H1 (cell line): ENCODE data around the gene GPR180. TPM values are rescaled to one million over a fixed set of nuclear protein-coding genes. Genes with fewer than 3 reads are reported as not detected.

ENCODE experiments used
- BCL11A ChIP-seq, 2 experiments: IDR thresholded peaks; one replicate each; pipeline ENCODE4 v1.6.1; 2011; ENCODE audit warnings: low read depth in 2 of 2, low read length in 2 of 2, mild to moderate bottlenecking in 2 of 2
- CBX5 ChIP-seq: fragments of 300-800, 300-1000 bp; sonication (generic); IDR thresholded peaks from 2 replicates; pipeline ENCODE4 v1.7.1; 2016; ENCODE audit warnings: antibody characterized with exemption, low read length, low read depth
- RFX5 ChIP-seq: IDR thresholded peaks from 2 replicates; pipeline ENCODE4 v1.6.1; 2011; ENCODE audit warnings: low read depth, low read length, improper control_type of control experiment, borderline replicate concordance
- SRF ChIP-seq: IDR thresholded peaks from 2 replicates; pipeline ENCODE4 v1.6.1; 2011; ENCODE audit warnings: mild to moderate bottlenecking, low read depth, low read length, moderate library complexity
- YY1 ChIP-seq: IDR thresholded peaks from 2 replicates; pipeline ENCODE4 v1.6.1; 2011; ENCODE audit warnings: low read depth, mild to moderate bottlenecking, low read length
- polyA plus RNA-seq, 7 experiments: library from polyadenylated mRNA; depleted of rRNA in 3 of 7; stranded (reverse) in 5 of 7; unstranded in 2 of 7; fragments of >200 nt in 5 of 7; fragments of 200-250 nt in 2 of 7; gene quantifications; 1 replicate in 5 of 7; 2 replicates in 1 of 7; 4 replicates in 1 of 7; pipeline versions ENCODE4 v1.2.1 to v1.2.3, GENCODE V29; 2011 to 2013; ENCODE audit warnings: missing spikeins in 2 of 7, mixed read lengths in 2 of 7
- total RNA-seq: library from RNA; stranded (reverse); fragmentation: NEBNext Ultra II Directional; extraction: Animal tissue kit (Norgen Biotek cat#: 25700); gene quantifications from 2 replicates; pipeline ENCODE4 v1.2.1, GENCODE V29; 2021

Gene GPR180
- total and polyA plus RNA-seq, 2 of the 8 experiments (the other 6 are each of a cell fraction or from before 2014, with no cell fraction given): 1.8 to 4.8 TPM

DNA sequence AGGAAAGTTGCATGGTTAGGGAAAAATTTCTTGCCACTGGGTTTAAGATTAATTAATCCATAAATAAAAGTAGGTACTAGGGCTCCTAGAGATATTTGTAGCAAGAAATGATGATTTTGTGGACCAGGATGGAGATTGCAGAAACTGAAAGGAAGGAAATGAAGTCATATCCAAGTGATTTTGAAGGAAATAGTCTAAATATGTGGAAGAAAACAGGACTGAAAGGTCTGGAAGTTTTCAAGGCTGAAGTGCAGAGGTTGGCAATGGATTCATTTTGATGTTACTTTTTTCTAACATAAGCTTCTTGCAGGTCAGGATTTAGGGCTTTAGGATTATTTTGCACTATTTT, 57.9 kb downstream of the GPR180 start (continued):
- no peak for TF ChIP-seq CBX5
- TF ChIP-seq YY1: no peak
- TF ChIP-seq BCL11A (IDR thresholded peaks at IDR 0.05; ENCODE audit: low read depth in 2 of 2, low read length in 2 of 2): no peak
- no peak for TF ChIP-seq RFX5
- TF ChIP-seq SRF: no peak
- TF ChIP-seq, all 59 proteins: peak for 0
